ENCODE results near the gene ZNF236. TPM values are rescaled to one million over a fixed set of nuclear protein-coding genes. Genes with fewer than 3 reads are reported as not detected.

Gene ZNF236
- total RNA-seq, 6 experiments from 2014 or later: 3.8 to 7.6 (median 5.8) TPM

DNA sequence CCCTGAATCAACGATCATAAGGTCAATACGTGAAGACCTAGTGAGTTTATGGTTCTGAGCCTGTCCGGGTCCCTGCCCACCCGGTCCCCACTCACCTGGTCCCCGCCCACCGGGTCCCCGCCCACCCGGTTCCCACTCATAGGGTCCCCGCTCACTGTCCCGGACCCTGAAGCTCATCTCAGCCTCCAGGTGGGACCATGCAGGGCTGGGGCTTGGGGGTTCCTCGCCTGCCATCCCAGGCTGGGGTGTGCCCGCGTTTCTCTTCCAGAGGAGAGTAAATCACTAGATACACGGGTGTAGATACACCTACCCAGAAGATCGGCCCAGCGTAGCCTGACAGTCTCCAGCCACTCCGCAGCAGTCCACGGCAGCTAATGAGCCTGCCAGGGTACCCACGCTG, 178.7 kb downstream of the ZNF236 start:
- WGBS (ENCODE audit: insufficient coverage, low coverage, low lambda C conversion rate, missing lambda C conversion rate): 95% methylated on average over 6 of the region's 19 CpGs

GRCh38 chr18:77001979-77002378, 179.6 kb downstream of the ZNF236 start:
- no peak for TF ChIP-seq POLR2A (IDR thresholded peaks at IDR 0.05)
- no peak for TF ChIP-seq CTCF (IDR thresholded peaks at IDR 0.05)
- Histone ChIP-seq H3K4me1 (no peaks in the 10 kb centered on the region), H3K27me3 (no peaks in the 10 kb centered on the region), H3K27ac (no peak overlapping the region), H3K4me3 (no peak overlapping the region), H3K36me3 (no peaks in the 10 kb centered on the region), H3K9me3 (no peaks in the 10 kb centered on the region)
- peak in 1 of 3 donors; percentile 37 for DNase-seq
- WGBS (ENCODE audit: insufficient coverage, low coverage, low lambda C conversion rate, missing lambda C conversion rate): 90% methylated on average over 2 of the region's 7 CpGs
- intact Hi-C loops (cut with DNase I): loop anchor here (5.0 kb wide), 2 partner anchors 200 to 210 kb away; no protein-coding TSS in a partner anchor
- no peak for ATAC-seq

More for the DNA sequence above, 178.7 kb downstream of the ZNF236 start:
- Histone ChIP-seq H3K27me3 (no peaks in the 10 kb centered on the region), H3K4me1 (no peaks in the 10 kb centered on the region), H3K4me3 (no peak overlapping the region), H3K27ac (no peak overlapping the region), H3K36me3 (no peaks in the 10 kb centered on the region), H3K9me3 (no peaks in the 10 kb centered on the region)
- TF ChIP-seq POLR2A (IDR thresholded peaks at IDR 0.05): no peak
- TF ChIP-seq CTCF (IDR thresholded peaks at IDR 0.05): no peak
- ATAC-seq (no peak), DNase-seq (peak in 1 of 3 donors; percentile 46)
- intact Hi-C loops (cut with DNase I): loop anchor here (5.0 kb wide), 2 partner anchors 201 to 211 kb away; no protein-coding TSS in a partner anchor

DNA sequence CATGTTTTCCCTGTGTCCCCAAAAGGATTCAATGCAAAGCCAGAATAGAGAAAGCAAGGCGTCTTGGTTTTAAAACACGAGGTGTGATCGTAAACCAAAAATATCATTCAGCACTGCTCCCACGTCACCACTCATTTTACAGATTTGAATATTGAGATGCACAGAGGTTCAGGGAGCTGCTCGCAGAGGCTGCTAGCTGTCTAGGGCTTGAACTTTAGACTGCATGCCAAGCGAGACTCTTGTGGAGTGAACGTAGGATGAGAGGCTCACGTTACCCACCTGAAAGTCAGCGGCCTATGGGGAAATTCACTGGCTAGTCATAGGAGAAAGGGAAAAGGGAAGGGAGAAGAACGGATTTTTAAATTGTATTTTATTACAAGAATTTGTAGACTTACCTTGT, 180.1 kb downstream of the ZNF236 start:
- no peak for ATAC-seq
- WGBS (ENCODE audit: insufficient coverage, low coverage, low lambda C conversion rate, missing lambda C conversion rate): 90% methylated on average over 10 of the region's 10 CpGs
- Histone ChIP-seq H3K36me3 (no peaks in the 10 kb centered on the region), H3K4me1 (no peaks in the 10 kb centered on the region), H3K27me3 (no peaks in the 10 kb centered on the region), H3K4me3 (no peak overlapping the region), H3K27ac (no peak overlapping the region), H3K9me3 (no peaks in the 10 kb centered on the region)
- TF ChIP-seq CTCF (IDR thresholded peaks at IDR 0.05): no peak
- no peak for TF ChIP-seq POLR2A (IDR thresholded peaks at IDR 0.05)
- intact Hi-C loops (cut with DNase I): loop anchor here (5.0 kb wide), 2 partner anchors 200 to 210 kb away; no protein-coding TSS in a partner anchor
- DNase-seq: no peak

DNA sequence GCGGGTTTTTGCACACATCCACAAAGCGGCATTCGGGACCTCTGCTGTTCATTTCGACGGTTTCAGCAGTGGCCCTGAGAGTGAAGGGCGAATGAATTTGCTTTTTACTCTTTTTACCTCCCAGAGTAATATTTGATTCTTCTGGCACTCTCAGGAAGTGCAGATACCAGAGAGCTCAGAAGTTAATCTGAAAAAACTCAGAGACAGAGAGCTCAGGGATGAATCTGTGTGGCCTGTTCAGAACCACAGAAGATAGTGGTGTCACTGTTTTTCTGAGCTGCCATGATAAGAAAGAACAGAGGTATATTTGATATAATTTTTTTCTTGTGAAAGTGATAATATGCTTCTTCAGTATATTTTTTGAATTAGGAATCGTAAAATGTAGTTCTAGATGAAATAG, 181.0 kb downstream of the ZNF236 start:
- Histone ChIP-seq H3K4me3 (no peak overlapping the region), H3K27ac (no peak overlapping the region), H3K36me3 (no peaks in the 10 kb centered on the region), H3K9me3 (no peaks in the 10 kb centered on the region), H3K4me1 (no peaks in the 10 kb centered on the region), H3K27me3 (no peaks in the 10 kb centered on the region)
- ATAC-seq: no peak
- intact Hi-C loops (cut with DNase I): loop anchor here (5.0 kb wide), 2 partner anchors 199 to 209 kb away; no protein-coding TSS in a partner anchor
- no peak for TF ChIP-seq POLR2A (IDR thresholded peaks at IDR 0.05)
- no peak for TF ChIP-seq CTCF (IDR thresholded peaks at IDR 0.05)
- 94% methylated on average over 7 of the region's 7 CpGs for WGBS (ENCODE audit: insufficient coverage, low coverage, low lambda C conversion rate, missing lambda C conversion rate)
- no peak for DNase-seq
